Measurements from ENCODE around the gene WDR72.

DNA sequence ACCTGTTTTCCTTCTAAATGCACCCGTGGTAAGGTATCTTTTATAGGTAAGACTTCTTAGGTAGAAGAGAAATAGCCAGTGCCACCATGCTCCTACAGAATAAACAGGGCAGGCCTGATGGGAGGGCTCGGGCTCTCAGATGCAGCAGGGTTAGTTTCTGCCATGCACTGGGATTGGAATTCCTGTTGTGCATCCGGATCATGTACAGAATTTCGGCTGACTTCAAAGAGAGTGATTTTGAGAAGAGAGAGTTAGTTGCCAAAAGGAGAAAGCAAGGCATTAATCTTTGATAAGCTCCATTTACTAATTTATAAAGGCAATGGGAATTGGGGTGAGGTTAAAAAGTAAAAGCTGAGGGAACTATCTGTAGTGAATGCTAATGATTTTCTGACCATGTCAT lies 211.2 kb downstream of the WDR72 start:
- TF ChIP-seq CTCF (conservative IDR thresholded peaks at IDR 0.05; ENCODE audit: low read length) (no peak), EZH2phosphoT487 (IDR thresholded peaks at IDR 0.05; ENCODE audit: borderline replicate concordance, low read depth, low read length) (no peak)
